Trophoblast cell (in vitro differentiated cells and primary cell): ENCODE data around the gene PNPLA2.

Experiments
- DNase-seq, 2 donors: peaks; one replicate each; pipeline ENCODE4 v3.0.0-alpha.2; 2016
- H2AFZ ChIP-seq: 2 replicates; pipeline ENCODE4 v1.6.1; 2013; ENCODE audit warnings: low read length, moderate library complexity, mild to moderate bottlenecking; ENCODE audit not compliant: insufficient read depth, poor library complexity
- H2AK5ac ChIP-seq: 2 replicates; pipeline ENCODE4 v1.6.1; 2013; ENCODE audit warnings: mild to moderate bottlenecking, low read length
- H2BK120ac ChIP-seq: 2 replicates; pipeline ENCODE4 v1.6.1; 2013; ENCODE audit warnings: low read length, mild to moderate bottlenecking, moderate library complexity; ENCODE audit not compliant: insufficient read depth, poor library complexity
- H2BK12ac ChIP-seq: 2 replicates; pipeline ENCODE4 v1.6.1; 2013; ENCODE audit warnings: mild to moderate bottlenecking, low read length, moderate library complexity
- H2BK5ac ChIP-seq: 2 replicates; pipeline ENCODE4 v1.6.1; 2013; ENCODE audit warnings: low read length, low read depth, moderate library complexity, mild to moderate bottlenecking; ENCODE audit not compliant: poor library complexity
- H3K14ac ChIP-seq: 2 replicates; pipeline ENCODE4 v1.6.1; 2013; ENCODE audit warnings: mild to moderate bottlenecking, low read length
- H3K18ac ChIP-seq: 2 replicates; pipeline ENCODE4 v1.6.1; 2013; ENCODE audit warnings: mild to moderate bottlenecking, low read length
- H3K23ac ChIP-seq: 2 replicates; pipeline ENCODE4 v1.6.1; 2013; ENCODE audit warnings: low read length
- H3K27ac ChIP-seq: 2 replicates; pipeline ENCODE4 v1.5.1; 2013; ENCODE audit warnings: low read depth, mild to moderate bottlenecking, inconsistent platforms, low read length, moderate library complexity
- H3K27me3 ChIP-seq: 2 replicates; pipeline ENCODE4 v1.6.1; 2013; ENCODE audit warnings: inconsistent platforms, mild to moderate bottlenecking, low read length, moderate library complexity; ENCODE audit not compliant: insufficient read depth
- H3K36me3 ChIP-seq, 2 experiments: 1 replicate in 1 of 2; 2 replicates in 1 of 2; pipeline ENCODE4 v1.6.1; 2013; ENCODE audit warnings: low read length in 2 of 2, mild to moderate bottlenecking in 2 of 2, moderate library complexity in 1 of 2; ENCODE audit not compliant: insufficient read depth in 2 of 2, control insufficient read depth in 1 of 2
- H3K4ac ChIP-seq: 2 replicates; pipeline ENCODE4 v1.6.1; 2013; ENCODE audit warnings: low read depth, mild to moderate bottlenecking, low read length, moderate library complexity
- H3K4me1 ChIP-seq, 2 experiments: 1 replicate in 1 of 2; 2 replicates in 1 of 2; pipeline ENCODE4 v1.6.1; 2013; ENCODE audit warnings: low read length in 2 of 2, mild to moderate bottlenecking in 2 of 2, moderate library complexity in 1 of 2; ENCODE audit not compliant: insufficient read depth in 2 of 2, control insufficient read depth in 1 of 2
- H3K4me2 ChIP-seq: 2 replicates; pipeline ENCODE4 v1.6.1; 2013; ENCODE audit warnings: inconsistent platforms, mild to moderate bottlenecking, low read length, moderate library complexity
- H3K4me3 ChIP-seq: 2 replicates; pipeline ENCODE4 v1.5.1; 2013; ENCODE audit warnings: mild to moderate bottlenecking, low read depth, low read length, inconsistent platforms
- H3K79me1 ChIP-seq: one replicate; pipeline ENCODE4 v1.6.1; 2013; ENCODE audit warnings: low read length
- H3K79me2 ChIP-seq: 2 replicates; pipeline ENCODE4 v1.6.1; 2013; ENCODE audit warnings: low read length, mild to moderate bottlenecking; ENCODE audit not compliant: control insufficient read depth, insufficient read depth, poor library complexity
- H3K9ac ChIP-seq: 2 replicates; pipeline ENCODE4 v1.6.1; 2013; ENCODE audit warnings: mild to moderate bottlenecking, low read length
- H3K9me3 ChIP-seq: 2 replicates; pipeline ENCODE4 v1.6.1; 2013; ENCODE audit warnings: low read depth, mild to moderate bottlenecking, control low read depth, inconsistent platforms, low read length; ENCODE audit not compliant: insufficient read depth
- H4K12ac ChIP-seq: 2 replicates; pipeline ENCODE4 v1.6.1; 2013; ENCODE audit warnings: low read depth, mild to moderate bottlenecking, low read length, moderate library complexity
- H4K8ac ChIP-seq: 2 replicates; pipeline ENCODE4 v1.6.1; 2013; ENCODE audit warnings: low read depth, mild to moderate bottlenecking, low read length, moderate library complexity
- H4K91ac ChIP-seq: one replicate; pipeline ENCODE4 v1.6.1; 2013; ENCODE audit warnings: low read depth, mild to moderate bottlenecking, low read length, moderate library complexity
- WGBS: extraction: QIAGEN DNeasy Blood & Tissue Kit; methylation state at CpG from one replicate; pipeline ENCODE4 v1.1.7; 2013; ENCODE audit warnings: missing lambda C conversion rate; ENCODE audit not compliant: insufficient read length, insufficient coverage; ENCODE audit errors: extremely low coverage; 5-methylcytosine and 5-hydroxymethylcytosine counted together

The PNPLA2 gene

GRCh38 chr11:842370-843002, 23.8 kb downstream of the PNPLA2 start, which contains the start of the genes POLR2L and TSPAN4:
Gene POLR2L (minus strand): TSS chr11:842529. CDS start chr11:842508, 21 bp downstream.
Gene TSPAN4 (plus strand): TSS chr11:842852. CDS start chr11:850305, 7,453 bp downstream.
- H3K23ac ChIP-seq, result no peak within 1 kb of the TSS
- H3K14ac ChIP-seq, result peak within 1 kb of the TSS; percentile 97
- peak within 1 kb of the TSS; percentile 44 for H2AK5ac ChIP-seq

GRCh38 chr11:843086-843734, 24.5 kb downstream of the PNPLA2 start:
- no CpG with 5 or more reads among the region's 53 CpGs for WGBS
- Histone ChIP-seq H3K14ac (peak overlapping the region; percentile 11), H3K79me1 (peaks cover 13% of the 10 kb centered on the region), H2AK5ac (no peak overlapping the region), H4K8ac (peak overlapping the region; percentile 41), H3K27me3 (no peaks in the 10 kb centered on the region), H3K9me3 (no peaks in the 10 kb centered on the region), H3K27ac (peak overlapping the region; percentile 92), H3K9ac (peak overlapping the region; percentile 71), H3K79me2 (peaks cover 10% of the 10 kb centered on the region), H3K36me3 (peaks cover 29 to 32% of the 10 kb centered on the region in 2 experiments), H2BK5ac (peak overlapping the region; percentile 35), H3K4me2 (peak overlapping the region; percentile 88), H4K12ac (no peak overlapping the region), H3K4ac (peak overlapping the region; percentile 11), H3K4me1 (peaks cover 19 to 25% of the 10 kb centered on the region in 2 experiments), H3K18ac (peak overlapping the region; percentile 36), H3K4me3 (peak overlapping the region; percentile 97), H2BK12ac (peak overlapping the region; percentile 12), H2BK120ac (peak overlapping the region; percentile 8), H2AFZ (peak overlapping the region; percentile 17), H3K23ac (no peak overlapping the region), H4K91ac (peak overlapping the region; percentile 74)
- no peak for DNase-seq

More at GRCh38 chr11:842370-843002, 23.8 kb downstream of the PNPLA2 start, which contains the start of the genes POLR2L and TSPAN4:
- Histone ChIP-seq H3K9me3 (no peaks in the 10 kb centered on the region), H3K4me3 (peak within 1 kb of the TSS; percentile 97), H3K27me3 (no peaks in the 10 kb centered on the region), H3K27ac (peak within 1 kb of the TSS; percentile 92), H2BK120ac (peak within 1 kb of the TSS; percentile 100), H3K79me1 (peaks cover 13% of the 10 kb centered on the region), H3K4me1 (peaks cover 19 to 25% of the 10 kb centered on the region in 2 experiments), H3K9ac (peak within 1 kb of the TSS; percentile 93), H3K18ac (peak within 1 kb of the TSS; percentile 94), H2AFZ (peak within 1 kb of the TSS; percentile 90), H2BK5ac (peak within 1 kb of the TSS; percentile 99), H3K4me2 (peak within 1 kb of the TSS; percentile 88), H4K8ac (peak within 1 kb of the TSS; percentile 98), H4K12ac (peak within 1 kb of the TSS; percentile 93), H3K36me3 (peaks cover 36 to 39% of the 10 kb centered on the region in 2 experiments), H3K79me2 (peaks cover 10% of the 10 kb centered on the region), H2BK12ac (peak within 1 kb of the TSS; percentile 87), H3K4ac (peak within 1 kb of the TSS; percentile 84), H4K91ac (peak within 1 kb of the TSS; percentile 99)
- no CpG with 5 or more reads among the region's 87 CpGs for WGBS
- DNase-seq, result peak; percentile 71 to 92

- H3K9ac ChIP-seq, result no peak overlapping the region
- no peak overlapping the region for H2AFZ ChIP-seq
- H4K91ac ChIP-seq, result peak overlapping the region; percentile 74
- H3K27me3 ChIP-seq, result no peaks in the 10 kb centered on the region
- H3K4ac ChIP-seq, result no peak overlapping the region
- no peak overlapping the region for H2AK5ac ChIP-seq
- H3K79me2 ChIP-seq, result peaks cover 10% of the 10 kb centered on the region
- peak overlapping the region; percentile 11 for H4K8ac ChIP-seq
- no peak overlapping the region for H3K18ac ChIP-seq
- peak in 1 of 2 donors; percentile 41 for DNase-seq
- no peaks in the 10 kb centered on the region for H3K9me3 ChIP-seq
- no peak overlapping the region for H3K23ac ChIP-seq
- peak overlapping the region; percentile 7 for H2BK5ac ChIP-seq
- peak overlapping the region; percentile 46 for H3K4me3 ChIP-seq
- H2BK12ac ChIP-seq, result no peak overlapping the region
- H4K12ac ChIP-seq, result peak overlapping the region; percentile 13
- peaks cover 13% of the 10 kb centered on the region for H3K79me1 ChIP-seq
- peaks cover 21 to 23% of the 10 kb centered on the region in 2 experiments for H3K36me3 ChIP-seq
- no peak overlapping the region for H2BK120ac ChIP-seq
- peak overlapping the region; percentile 92 for H3K27ac ChIP-seq
- H3K14ac ChIP-seq, result peak overlapping the region; percentile 26
- H3K4me2 ChIP-seq, result peak overlapping the region; percentile 88
- WGBS, result no CpG with 5 or more reads among the region's 25 CpGs
- peaks cover 23 to 31% of the 10 kb centered on the region in 2 experiments for H3K4me1 ChIP-seq
Observed at GRCh38 chr11:843818-844692, 25.3 kb downstream of the PNPLA2 start.
